ENCODE data around the gene CNOT3. TPM values are rescaled to one million over a fixed set of nuclear protein-coding genes. Genes with fewer than 3 reads are reported as not detected.

CNOT3 gene
- total and polyA plus RNA-seq, 2 experiments from 2014 or later = 39.7 to 47.0 TPM

DNA sequence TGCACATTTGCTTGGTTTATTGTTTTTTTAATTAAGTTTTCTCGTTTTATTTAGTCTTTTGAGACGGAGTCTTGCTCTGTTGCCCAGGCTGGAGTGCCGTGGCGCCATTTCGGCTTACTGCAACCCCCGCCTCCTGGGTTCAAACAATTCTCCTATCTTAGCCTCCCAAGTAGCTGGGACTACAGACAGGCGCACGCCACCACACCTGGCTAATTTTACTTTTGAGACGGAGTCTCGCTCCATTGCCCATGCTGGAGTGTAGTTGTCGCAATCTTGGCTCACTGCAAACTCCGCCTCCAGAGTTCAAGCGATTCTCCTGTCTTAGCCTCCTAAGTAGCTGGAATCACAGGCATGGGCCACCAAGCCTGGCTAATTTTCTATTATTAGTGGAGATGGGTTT lies 64.4 kb downstream of the CNOT3 start:
- Histone ChIP-seq H2AFZ (no peak overlapping the region), H3K4me2 (peak overlapping the region; percentile 100), H3K9me2 (ENCODE audit: insufficient read depth) (no peaks in the 10 kb centered on the region), H3K79me2 (replicated peaks; ENCODE audit: insufficient read depth) (peaks cover 65% of the 10 kb centered on the region), H4K20me1 (replicated peaks; ENCODE audit: insufficient read depth) (peaks cover 61% of the 10 kb centered on the region), H3K27ac (ENCODE audit: low read depth) (peak overlapping the region; percentile 60), H3K4me1 (ENCODE audit: insufficient read depth) (peaks cover 40% of the 10 kb centered on the region), H3K36me3 (ENCODE audit: insufficient read depth) (peaks cover 60% of the 10 kb centered on the region), H3K4me3 (peak overlapping the region; percentile 89), H3F3A (replicated peaks; ENCODE audit: low read depth) (peaks cover 58% of the 10 kb centered on the region), H3K27me3 (ENCODE audit: insufficient read depth) (no peaks in the 10 kb centered on the region)
- Mint-ChIP-seq H3K27me3 (ENCODE audit: insufficient read depth, low read depth, poor library complexity) (peaks cover 42% of the 10 kb centered on the region), H3K36me3 (ENCODE audit: low read depth) (peaks cover 67% of the 10 kb centered on the region), H3K9me3 (peaks cover 4% of the 10 kb centered on the region), H3K27ac (peak overlapping the region; percentile 100), H3K4me3 (peak overlapping the region; percentile 96), H3K4me1 (peaks cover 44% of the 10 kb centered on the region)
- DNase-seq (ENCODE audit: low spot score) = no peak
- TF ChIP-seq, protein P1, sequence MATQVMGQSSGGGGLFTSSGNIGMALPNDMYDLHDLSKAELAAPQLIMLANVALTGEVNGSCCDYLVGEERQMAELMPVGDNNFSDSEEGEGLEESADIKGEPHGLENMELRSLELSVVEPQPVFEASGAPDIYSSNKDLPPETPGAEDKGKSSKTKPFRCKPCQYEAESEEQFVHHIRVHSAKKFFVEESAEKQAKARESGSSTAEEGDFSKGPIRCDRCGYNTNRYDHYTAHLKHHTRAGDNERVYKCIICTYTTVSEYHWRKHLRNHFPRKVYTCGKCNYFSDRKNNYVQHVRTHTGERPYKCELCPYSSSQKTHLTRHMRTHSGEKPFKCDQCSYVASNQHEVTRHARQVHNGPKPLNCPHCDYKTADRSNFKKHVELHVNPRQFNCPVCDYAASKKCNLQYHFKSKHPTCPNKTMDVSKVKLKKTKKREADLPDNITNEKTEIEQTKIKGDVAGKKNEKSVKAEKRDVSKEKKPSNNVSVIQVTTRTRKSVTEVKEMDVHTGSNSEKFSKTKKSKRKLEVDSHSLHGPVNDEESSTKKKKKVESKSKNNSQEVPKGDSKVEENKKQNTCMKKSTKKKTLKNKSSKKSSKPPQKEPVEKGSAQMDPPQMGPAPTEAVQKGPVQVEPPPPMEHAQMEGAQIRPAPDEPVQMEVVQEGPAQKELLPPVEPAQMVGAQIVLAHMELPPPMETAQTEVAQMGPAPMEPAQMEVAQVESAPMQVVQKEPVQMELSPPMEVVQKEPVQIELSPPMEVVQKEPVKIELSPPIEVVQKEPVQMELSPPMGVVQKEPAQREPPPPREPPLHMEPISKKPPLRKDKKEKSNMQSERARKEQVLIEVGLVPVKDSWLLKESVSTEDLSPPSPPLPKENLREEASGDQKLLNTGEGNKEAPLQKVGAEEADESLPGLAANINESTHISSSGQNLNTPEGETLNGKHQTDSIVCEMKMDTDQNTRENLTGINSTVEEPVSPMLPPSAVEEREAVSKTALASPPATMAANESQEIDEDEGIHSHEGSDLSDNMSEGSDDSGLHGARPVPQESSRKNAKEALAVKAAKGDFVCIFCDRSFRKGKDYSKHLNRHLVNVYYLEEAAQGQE (IDR thresholded peaks at IDR 0.05; ENCODE audit: unreplicated experiment) = no peak
- TF ChIP-seq ZNF331 (CRISPR knock-in tag; IDR thresholded peaks at IDR 0.05; ENCODE audit: low read depth) (no peak), CREB1 (CRISPR knock-in tag; IDR thresholded peaks at IDR 0.05; ENCODE audit: low read depth) (no peak)
- TF ChIP-seq, protein P2, sequence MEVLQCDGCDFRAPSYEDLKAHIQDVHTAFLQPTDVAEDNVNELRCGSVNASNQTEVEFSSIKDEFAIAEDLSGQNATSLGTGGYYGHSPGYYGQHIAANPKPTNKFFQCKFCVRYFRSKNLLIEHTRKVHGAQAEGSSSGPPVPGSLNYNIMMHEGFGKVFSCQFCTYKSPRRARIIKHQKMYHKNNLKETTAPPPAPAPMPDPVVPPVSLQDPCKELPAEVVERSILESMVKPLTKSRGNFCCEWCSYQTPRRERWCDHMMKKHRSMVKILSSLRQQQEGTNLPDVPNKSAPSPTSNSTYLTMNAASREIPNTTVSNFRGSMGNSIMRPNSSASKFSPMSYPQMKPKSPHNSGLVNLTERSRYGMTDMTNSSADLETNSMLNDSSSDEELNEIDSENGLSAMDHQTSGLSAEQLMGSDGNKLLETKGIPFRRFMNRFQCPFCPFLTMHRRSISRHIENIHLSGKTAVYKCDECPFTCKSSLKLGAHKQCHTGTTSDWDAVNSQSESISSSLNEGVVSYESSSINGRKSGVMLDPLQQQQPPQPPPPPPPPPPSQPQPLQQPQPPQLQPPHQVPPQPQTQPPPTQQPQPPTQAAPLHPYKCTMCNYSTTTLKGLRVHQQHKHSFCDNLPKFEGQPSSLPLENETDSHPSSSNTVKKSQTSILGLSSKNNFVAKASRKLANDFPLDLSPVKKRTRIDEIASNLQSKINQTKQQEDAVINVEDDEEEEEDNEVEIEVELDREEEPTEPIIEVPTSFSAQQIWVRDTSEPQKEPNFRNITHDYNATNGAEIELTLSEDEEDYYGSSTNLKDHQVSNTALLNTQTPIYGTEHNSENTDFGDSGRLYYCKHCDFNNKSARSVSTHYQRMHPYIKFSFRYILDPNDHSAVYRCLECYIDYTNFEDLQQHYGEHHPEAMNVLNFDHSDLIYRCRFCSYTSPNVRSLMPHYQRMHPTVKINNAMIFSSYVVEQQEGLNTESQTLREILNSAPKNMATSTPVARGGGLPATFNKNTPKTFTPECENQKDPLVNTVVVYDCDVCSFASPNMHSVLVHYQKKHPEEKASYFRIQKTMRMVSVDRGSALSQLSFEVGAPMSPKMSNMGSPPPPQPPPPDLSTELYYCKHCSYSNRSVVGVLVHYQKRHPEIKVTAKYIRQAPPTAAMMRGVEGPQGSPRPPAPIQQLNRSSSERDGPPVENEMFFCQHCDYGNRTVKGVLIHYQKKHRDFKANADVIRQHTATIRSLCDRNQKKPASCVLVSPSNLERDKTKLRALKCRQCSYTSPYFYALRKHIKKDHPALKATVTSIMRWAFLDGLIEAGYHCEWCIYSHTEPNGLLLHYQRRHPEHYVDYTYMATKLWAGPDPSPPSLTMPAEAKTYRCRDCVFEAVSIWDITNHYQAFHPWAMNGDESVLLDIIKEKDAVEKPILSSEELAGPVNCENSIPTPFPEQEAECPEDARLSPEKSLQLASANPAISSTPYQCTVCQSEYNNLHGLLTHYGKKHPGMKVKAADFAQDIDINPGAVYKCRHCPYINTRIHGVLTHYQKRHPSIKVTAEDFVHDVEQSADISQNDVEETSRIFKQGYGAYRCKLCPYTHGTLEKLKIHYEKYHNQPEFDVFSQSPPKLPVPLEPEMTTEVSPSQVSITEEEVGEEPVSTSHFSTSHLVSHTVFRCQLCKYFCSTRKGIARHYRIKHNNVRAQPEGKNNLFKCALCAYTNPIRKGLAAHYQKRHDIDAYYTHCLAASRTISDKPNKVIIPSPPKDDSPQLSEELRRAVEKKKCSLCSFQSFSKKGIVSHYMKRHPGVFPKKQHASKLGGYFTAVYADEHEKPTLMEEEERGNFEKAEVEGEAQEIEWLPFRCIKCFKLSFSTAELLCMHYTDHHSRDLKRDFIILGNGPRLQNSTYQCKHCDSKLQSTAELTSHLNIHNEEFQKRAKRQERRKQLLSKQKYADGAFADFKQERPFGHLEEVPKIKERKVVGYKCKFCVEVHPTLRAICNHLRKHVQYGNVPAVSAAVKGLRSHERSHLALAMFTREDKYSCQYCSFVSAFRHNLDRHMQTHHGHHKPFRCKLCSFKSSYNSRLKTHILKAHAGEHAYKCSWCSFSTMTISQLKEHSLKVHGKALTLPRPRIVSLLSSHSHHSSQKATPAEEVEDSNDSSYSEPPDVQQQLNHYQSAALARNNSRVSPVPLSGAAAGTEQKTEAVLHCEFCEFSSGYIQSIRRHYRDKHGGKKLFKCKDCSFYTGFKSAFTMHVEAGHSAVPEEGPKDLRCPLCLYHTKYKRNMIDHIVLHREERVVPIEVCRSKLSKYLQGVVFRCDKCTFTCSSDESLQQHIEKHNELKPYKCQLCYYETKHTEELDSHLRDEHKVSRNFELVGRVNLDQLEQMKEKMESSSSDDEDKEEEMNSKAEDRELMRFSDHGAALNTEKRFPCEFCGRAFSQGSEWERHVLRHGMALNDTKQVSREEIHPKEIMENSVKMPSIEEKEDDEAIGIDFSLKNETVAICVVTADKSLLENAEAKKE (CRISPR knock-in tag; IDR thresholded peaks at IDR 0.05) = no peak
- ATAC-seq = no peak
